KMS-11 (cell line): ENCODE results near the gene TGOLN2.

Source experiments
- H2AFZ ChIP-seq: fragments of 200-600 bp; sonication (generic); 2 replicates; pipeline ENCODE4 v1.6.1; 2016; ENCODE audit warnings: antibody characterized with exemption, mixed run types, low read depth
- H3K27ac ChIP-seq: fragments of 200-600 bp; sonication (generic); 2 replicates; pipeline ENCODE4 v1.6.1; 2016; ENCODE audit warnings: mild to moderate bottlenecking, mixed run types
- H3K27me3 ChIP-seq: fragments of 200-600 bp; sonication (generic); 2 replicates; pipeline ENCODE4 v1.6.1; 2017; ENCODE audit warnings: mild to moderate bottlenecking, low read depth, mixed run types, moderate library complexity; ENCODE audit not compliant: insufficient read depth
- H3K36me3 ChIP-seq: fragments of 200-600 bp; sonication (generic); 2 replicates; pipeline ENCODE4 v1.6.1; 2017; ENCODE audit warnings: mild to moderate bottlenecking, mixed run types; ENCODE audit not compliant: insufficient read depth
- H3K4me1 ChIP-seq: fragments of 200-600 bp; sonication (generic); 2 replicates; pipeline ENCODE4 v1.6.1; 2016; ENCODE audit warnings: mild to moderate bottlenecking, low read depth, mixed run types; ENCODE audit not compliant: poor library complexity, severe bottlenecking
- H3K4me2 ChIP-seq: fragments of 200-600 bp; sonication (generic); 2 replicates; pipeline ENCODE4 v1.7.0; 2016; ENCODE audit warnings: mild to moderate bottlenecking, mixed run types
- H3K4me3 ChIP-seq: fragments of 200-600 bp; sonication (generic); IDR thresholded peaks from 2 replicates; pipeline ENCODE4 v1.6.1; 2017; ENCODE audit warnings: low read depth, low read length, mixed read lengths; ENCODE audit not compliant: insufficient read depth
- H3K79me2 ChIP-seq: fragments of 200-600 bp; sonication (generic); 2 replicates; pipeline ENCODE4 v1.6.1; 2016; ENCODE audit warnings: low read depth, mixed run types; ENCODE audit not compliant: insufficient read depth
- H3K9ac ChIP-seq: fragments of 200-600 bp; sonication (generic); 2 replicates; pipeline ENCODE4 v1.6.1; 2016; ENCODE audit warnings: mild to moderate bottlenecking, mixed run types
- H4K20me1 ChIP-seq: fragments of 200-600 bp; sonication (generic); 2 replicates; pipeline ENCODE4 v1.6.1; 2016; ENCODE audit warnings: mild to moderate bottlenecking, mixed run types; ENCODE audit not compliant: insufficient read depth
- TF ChIP-seq, protein P1 (sequence below): fragments of 200-600 bp; sonication (generic); conservative IDR thresholded peaks from 2 replicates; pipeline ENCODE4 v1.6.1; 2017; ENCODE audit warnings: low read depth, mild to moderate bottlenecking, antibody characterized with exemption, low read length, moderate library complexity, mixed read lengths

The TGOLN2 gene

DNA sequence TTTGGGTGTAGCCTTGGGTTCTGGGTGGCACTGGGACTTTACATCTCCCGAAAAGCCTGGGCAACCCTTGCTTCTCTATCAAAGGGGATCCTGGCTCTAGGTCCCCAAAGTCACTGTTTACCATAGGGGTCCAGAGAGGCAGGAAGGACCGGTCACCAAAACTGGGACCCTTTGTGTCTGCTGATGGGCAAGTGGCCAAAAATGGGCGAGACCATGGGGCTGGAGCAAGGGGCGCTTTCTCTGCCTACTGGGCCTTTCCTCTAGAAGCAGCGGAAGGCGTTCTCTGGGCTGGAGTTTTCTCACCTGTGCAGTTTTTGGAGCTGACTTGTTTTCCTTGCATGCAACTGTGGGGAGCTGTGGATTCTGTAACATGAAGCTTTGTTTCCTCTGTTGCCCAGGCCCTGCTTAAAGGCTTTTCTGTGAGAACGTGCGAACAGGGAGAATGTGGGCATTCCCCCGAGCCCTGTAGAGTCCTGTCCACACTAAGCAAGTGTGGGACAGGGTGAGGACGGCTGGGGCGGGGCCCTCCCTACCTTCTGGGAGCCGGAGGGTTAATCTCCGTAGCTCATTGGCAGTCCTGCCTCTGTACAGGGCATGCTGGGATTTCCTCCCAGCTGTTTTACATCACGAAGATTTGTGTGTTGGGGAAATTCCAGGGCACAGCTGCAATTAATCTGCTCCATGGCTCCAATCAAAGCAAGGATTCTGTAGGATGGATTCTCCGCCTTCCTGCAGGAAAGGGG lies 50.2 kb downstream of the TGOLN2 start:
- TF ChIP-seq, protein P1, sequence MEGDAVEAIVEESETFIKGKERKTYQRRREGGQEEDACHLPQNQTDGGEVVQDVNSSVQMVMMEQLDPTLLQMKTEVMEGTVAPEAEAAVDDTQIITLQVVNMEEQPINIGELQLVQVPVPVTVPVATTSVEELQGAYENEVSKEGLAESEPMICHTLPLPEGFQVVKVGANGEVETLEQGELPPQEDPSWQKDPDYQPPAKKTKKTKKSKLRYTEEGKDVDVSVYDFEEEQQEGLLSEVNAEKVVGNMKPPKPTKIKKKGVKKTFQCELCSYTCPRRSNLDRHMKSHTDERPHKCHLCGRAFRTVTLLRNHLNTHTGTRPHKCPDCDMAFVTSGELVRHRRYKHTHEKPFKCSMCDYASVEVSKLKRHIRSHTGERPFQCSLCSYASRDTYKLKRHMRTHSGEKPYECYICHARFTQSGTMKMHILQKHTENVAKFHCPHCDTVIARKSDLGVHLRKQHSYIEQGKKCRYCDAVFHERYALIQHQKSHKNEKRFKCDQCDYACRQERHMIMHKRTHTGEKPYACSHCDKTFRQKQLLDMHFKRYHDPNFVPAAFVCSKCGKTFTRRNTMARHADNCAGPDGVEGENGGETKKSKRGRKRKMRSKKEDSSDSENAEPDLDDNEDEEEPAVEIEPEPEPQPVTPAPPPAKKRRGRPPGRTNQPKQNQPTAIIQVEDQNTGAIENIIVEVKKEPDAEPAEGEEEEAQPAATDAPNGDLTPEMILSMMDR: no peak
- Histone ChIP-seq H3K4me1 (no peaks in the 10 kb centered on the region), H3K4me2 (no peak overlapping the region), H2AFZ (no peak overlapping the region), H3K27me3 (no peaks in the 10 kb centered on the region), H3K36me3 (no peaks in the 10 kb centered on the region), H3K9ac (no peak overlapping the region), H4K20me1 (no peaks in the 10 kb centered on the region), H3K79me2 (no peaks in the 10 kb centered on the region), H3K4me3 (no peak overlapping the region), H3K27ac (no peak overlapping the region)

DNA sequence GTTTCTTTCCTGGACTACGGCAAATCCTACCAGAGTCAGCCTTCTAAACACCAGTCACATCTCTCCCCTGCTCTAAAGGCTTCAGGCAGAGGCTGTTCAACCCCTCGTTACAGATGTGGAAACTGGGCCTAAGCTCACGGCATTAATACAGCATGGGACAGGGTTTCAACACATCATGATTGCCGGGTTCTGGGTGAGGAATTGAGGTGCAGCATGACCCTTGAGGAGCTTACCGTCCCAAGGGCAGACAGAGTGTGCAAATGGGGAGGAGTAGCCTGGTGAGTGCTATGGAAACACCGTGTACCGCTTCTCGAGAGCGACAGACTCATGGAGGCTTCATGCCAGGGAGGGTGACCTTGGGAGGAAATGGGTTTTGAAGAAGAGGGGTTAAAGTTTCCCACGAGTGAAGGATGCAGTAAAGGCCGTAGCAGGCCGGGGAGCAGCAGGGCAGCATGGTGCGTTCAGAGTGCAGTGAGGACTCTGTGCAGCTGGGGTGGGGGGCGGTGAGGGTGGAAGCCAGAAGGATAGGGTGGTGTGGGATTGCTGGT lies 51.1 kb downstream of the TGOLN2 start:
- no peak overlapping the region for H3K27ac ChIP-seq
- no peak overlapping the region for H2AFZ ChIP-seq
- H3K4me2 ChIP-seq: no peak overlapping the region
- TF ChIP-seq, protein P1: no peak
- H3K27me3 ChIP-seq: no peaks in the 10 kb centered on the region
- no peaks in the 10 kb centered on the region for H3K79me2 ChIP-seq
- H3K4me3 ChIP-seq: no peak overlapping the region
- H3K9ac ChIP-seq: no peak overlapping the region
- no peaks in the 10 kb centered on the region for H3K4me1 ChIP-seq
- no peaks in the 10 kb centered on the region for H3K36me3 ChIP-seq
- H4K20me1 ChIP-seq: no peaks in the 10 kb centered on the region

DNA sequence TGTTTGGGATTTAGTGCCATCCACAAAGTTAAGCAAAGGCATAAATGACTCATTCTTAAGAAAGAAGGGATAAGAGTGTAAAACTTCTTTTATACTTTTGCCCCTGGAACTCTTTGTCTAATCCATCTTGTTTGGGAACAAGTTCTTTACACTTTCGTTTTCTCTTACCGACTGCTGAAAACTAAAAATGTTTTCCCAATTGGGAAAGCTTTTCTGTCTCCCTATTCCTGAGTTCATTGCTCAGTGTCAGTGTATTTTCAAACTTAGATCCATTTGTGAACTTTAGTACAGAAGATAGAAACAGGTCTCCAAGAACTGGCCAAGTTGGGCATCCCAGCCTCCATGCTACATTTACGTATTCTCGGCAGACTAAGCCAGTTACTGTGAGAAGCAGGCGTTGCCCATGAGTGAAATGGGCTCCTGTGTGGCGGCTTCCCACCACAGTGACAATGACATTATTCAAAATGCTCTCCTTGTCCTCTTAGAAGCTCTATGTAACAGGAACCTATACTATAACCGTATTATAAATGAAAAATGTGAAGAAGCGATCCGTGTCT lies 51.7 kb downstream of the TGOLN2 start:
- Histone ChIP-seq H4K20me1 (no peaks in the 10 kb centered on the region), H3K4me1 (no peaks in the 10 kb centered on the region), H3K4me2 (no peak overlapping the region), H3K4me3 (no peak overlapping the region), H3K36me3 (no peaks in the 10 kb centered on the region), H3K27ac (no peak overlapping the region), H3K9ac (no peak overlapping the region), H3K27me3 (no peaks in the 10 kb centered on the region), H3K79me2 (no peaks in the 10 kb centered on the region), H2AFZ (no peak overlapping the region)
- TF ChIP-seq, protein P1: no peak

DNA sequence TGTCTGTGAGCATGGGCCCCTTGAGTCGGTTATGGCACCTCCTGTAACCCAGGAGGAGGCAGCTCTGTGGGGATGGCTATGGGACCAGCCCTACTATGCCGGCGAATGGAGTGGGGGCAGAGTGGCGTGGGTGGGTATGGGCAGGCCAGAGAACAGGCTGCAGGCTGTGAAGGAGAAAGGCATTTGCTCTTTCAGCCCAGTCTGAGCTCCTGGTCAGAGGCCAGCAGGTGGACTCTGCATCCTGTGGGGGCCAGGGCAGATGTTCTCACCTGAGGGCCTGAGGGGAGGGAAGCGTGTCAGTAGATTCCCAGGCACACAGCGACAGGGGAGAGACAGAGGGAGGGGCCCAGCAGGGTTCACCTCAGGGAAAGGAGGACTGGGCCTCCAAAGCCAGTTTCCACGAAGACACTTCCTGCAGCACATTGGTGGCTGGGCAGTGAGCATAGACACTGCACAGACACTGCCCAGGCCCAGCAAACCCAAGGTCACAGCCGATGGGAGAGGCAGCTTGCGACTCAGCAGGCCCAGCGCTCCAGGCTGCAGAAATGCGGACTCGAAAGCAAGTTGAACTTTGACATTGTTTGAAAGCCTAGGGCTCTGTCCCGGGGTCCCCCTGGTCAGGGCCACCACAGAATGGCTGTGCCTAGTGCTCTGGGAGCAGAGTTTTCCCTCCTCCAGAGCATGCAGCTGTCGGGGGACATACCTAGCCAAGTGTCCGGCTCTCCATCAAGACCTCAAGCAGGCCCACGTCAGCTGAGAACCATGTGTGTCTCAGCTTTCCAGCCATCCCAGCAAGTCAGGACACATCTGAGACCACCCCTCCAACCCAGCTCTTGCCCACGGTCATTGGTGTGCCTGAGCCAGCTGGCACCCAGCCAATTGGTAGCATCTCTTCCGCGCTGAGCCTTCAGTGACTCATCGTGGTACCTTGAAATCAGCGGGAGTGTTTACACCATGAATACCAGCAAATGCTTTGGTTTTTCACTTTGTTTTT lies 53.8 kb downstream of the TGOLN2 start:
- no peaks in the 10 kb centered on the region for H3K4me1 ChIP-seq
- TF ChIP-seq, protein P1: no peak
- no peak overlapping the region for H2AFZ ChIP-seq
- no peaks in the 10 kb centered on the region for H4K20me1 ChIP-seq
- no peaks in the 10 kb centered on the region for H3K36me3 ChIP-seq
- no peak overlapping the region for H3K4me2 ChIP-seq
- no peak overlapping the region for H3K4me3 ChIP-seq
- H3K27me3 ChIP-seq: no peaks in the 10 kb centered on the region
- no peak overlapping the region for H3K9ac ChIP-seq
- H3K79me2 ChIP-seq: no peaks in the 10 kb centered on the region
- no peak overlapping the region for H3K27ac ChIP-seq
